Measurements from ENCODE around the gene NLRP6.

Gene NLRP6

DNA sequence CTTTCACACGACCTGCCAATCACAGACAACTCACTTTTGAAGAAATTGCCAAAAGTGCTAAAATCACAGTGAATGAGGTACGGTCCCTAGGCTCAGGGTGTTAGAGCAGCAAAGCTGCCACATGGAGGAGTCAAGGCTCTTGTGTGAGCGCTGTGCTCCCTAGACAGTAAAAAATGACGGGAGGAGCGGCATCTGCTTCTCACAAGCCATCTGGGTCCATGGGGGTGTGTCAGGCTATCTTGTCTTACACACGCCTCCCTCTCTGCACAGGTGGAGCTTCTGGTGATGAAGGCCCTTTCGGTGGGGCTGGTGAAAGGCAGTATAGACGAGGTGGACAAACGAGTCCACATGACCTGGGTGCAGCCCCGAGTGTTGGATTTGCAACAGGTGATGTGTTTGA lies 26.7 kb upstream of the NLRP6 start:
- Histone ChIP-seq H3K27me3 (ENCODE audit: control insufficient read depth, low read length) (no peaks in the 10 kb centered on the region), H3K4me1 (ENCODE audit: control insufficient read depth, low read length) (0 out of 2 replicates have a peak, but pooled peaks cover under 1% of the 10 kb centered on the region), H3K9me3 (ENCODE audit: control insufficient read depth, insufficient read depth, low read length) (no peaks in the 10 kb centered on the region), H3K9me2 (replicated peaks; ENCODE audit: control insufficient read depth, low read length) (no peaks in the 10 kb centered on the region), H3F3A (ENCODE audit: control insufficient read depth, insufficient read depth) (peaks cover 16% of the 10 kb centered on the region), H4K20me1 (ENCODE audit: control insufficient read depth, insufficient read depth, low read depth, low read length) (peaks cover 3% of the 10 kb centered on the region; the same call in 1 of the 2 replicates), H3K27ac (ENCODE audit: low read depth, low read length) (no peak overlapping the region), H3K4me3 (ENCODE audit: low read length) (no peak overlapping the region), H3K36me3 (ENCODE audit: control insufficient read depth, low read length) (peaks cover 67% of the 10 kb centered on the region), H3K4me2 (ENCODE audit: low read length) (no peak overlapping the region), H3K79me2 (ENCODE audit: control insufficient read depth, low read length) (no peaks in the 10 kb centered on the region)
- TF ChIP-seq CTCF (IDR thresholded peaks at IDR 0.05; ENCODE audit: low read depth, low read length, poor library complexity, severe bottlenecking) (no peak), EZH2phosphoT487 (IDR thresholded peaks at IDR 0.05; ENCODE audit: borderline replicate concordance, low read length) (no peak)

- Histone ChIP-seq H3K9me3 (ENCODE audit: control insufficient read depth, insufficient read depth, low read length) (no peaks in the 10 kb centered on the region), H3K9me2 (replicated peaks; ENCODE audit: control insufficient read depth, low read length) (no peaks in the 10 kb centered on the region), H3K4me2 (ENCODE audit: low read length) (no peak overlapping the region), H3K36me3 (ENCODE audit: control insufficient read depth, low read length) (peaks cover 56% of the 10 kb centered on the region), H3K27ac (ENCODE audit: low read depth, low read length) (no peak overlapping the region), H3K4me1 (ENCODE audit: control insufficient read depth, low read length) (peaks cover 11% of the 10 kb centered on the region), H4K20me1 (ENCODE audit: control insufficient read depth, insufficient read depth, low read depth, low read length) (peaks cover 3% of the 10 kb centered on the region; the same call in 1 of the 2 replicates), H3K79me2 (ENCODE audit: control insufficient read depth, low read length) (no peaks in the 10 kb centered on the region), H3F3A (ENCODE audit: control insufficient read depth, insufficient read depth) (peaks cover 16% of the 10 kb centered on the region), H3K4me3 (ENCODE audit: low read length) (no peak overlapping the region), H3K27me3 (ENCODE audit: control insufficient read depth, low read length) (no peaks in the 10 kb centered on the region)
- TF ChIP-seq CTCF (IDR thresholded peaks at IDR 0.05; ENCODE audit: low read depth, low read length, poor library complexity, severe bottlenecking): no peak
- no peak for TF ChIP-seq EZH2phosphoT487 (IDR thresholded peaks at IDR 0.05; ENCODE audit: borderline replicate concordance, low read length)
Measured at GRCh38 chr11:252666-253065, 25.5 kb upstream of the NLRP6 start.

GRCh38 chr11:253160-253885 lies 24.9 kb upstream of the NLRP6 start:
- H3K4me2 ChIP-seq (ENCODE audit: low read length): no peak overlapping the region
- H3K36me3 ChIP-seq (ENCODE audit: control insufficient read depth, low read length): peaks cover 49% of the 10 kb centered on the region
- H3K4me1 ChIP-seq (ENCODE audit: control insufficient read depth, low read length): peaks cover 18% of the 10 kb centered on the region
- TF ChIP-seq CTCF (IDR thresholded peaks at IDR 0.05; ENCODE audit: low read depth, low read length, poor library complexity, severe bottlenecking) (no peak), EZH2phosphoT487 (IDR thresholded peaks at IDR 0.05; ENCODE audit: borderline replicate concordance, low read length) (no peak)
- peaks cover 16% of the 10 kb centered on the region for H3F3A ChIP-seq (ENCODE audit: control insufficient read depth, insufficient read depth)
- no peaks in the 10 kb centered on the region for H3K79me2 ChIP-seq (ENCODE audit: control insufficient read depth, low read length)
- no peak overlapping the region for H3K27ac ChIP-seq (ENCODE audit: low read depth, low read length)
- no peaks in the 10 kb centered on the region for H3K9me2 ChIP-seq (replicated peaks; ENCODE audit: control insufficient read depth, low read length)
- no peaks in the 10 kb centered on the region for H3K9me3 ChIP-seq (ENCODE audit: control insufficient read depth, insufficient read depth, low read length)
- H4K20me1 ChIP-seq (ENCODE audit: control insufficient read depth, insufficient read depth, low read depth, low read length): peaks cover 3% of the 10 kb centered on the region; the same call in 1 of the 2 replicates
- H3K4me3 ChIP-seq (ENCODE audit: low read length): no peak overlapping the region
- no peaks in the 10 kb centered on the region for H3K27me3 ChIP-seq (ENCODE audit: control insufficient read depth, low read length)
